GM21619 (cell line): ENCODE results near the gene ALOXE3.
"Not testable (repeated sequence)": the region's sequence is repeated elsewhere in the genome, so short reads cannot be mapped to it uniquely, and the experiment has no call there.

Experiments
- ATAC-seq: cut with Tn5 transposase; IDR thresholded peaks from one replicate; pipeline ENCODE4 v1.9.1; 2021; ENCODE audit not compliant: unreplicated experiment

ALOXE3 gene

DNA sequence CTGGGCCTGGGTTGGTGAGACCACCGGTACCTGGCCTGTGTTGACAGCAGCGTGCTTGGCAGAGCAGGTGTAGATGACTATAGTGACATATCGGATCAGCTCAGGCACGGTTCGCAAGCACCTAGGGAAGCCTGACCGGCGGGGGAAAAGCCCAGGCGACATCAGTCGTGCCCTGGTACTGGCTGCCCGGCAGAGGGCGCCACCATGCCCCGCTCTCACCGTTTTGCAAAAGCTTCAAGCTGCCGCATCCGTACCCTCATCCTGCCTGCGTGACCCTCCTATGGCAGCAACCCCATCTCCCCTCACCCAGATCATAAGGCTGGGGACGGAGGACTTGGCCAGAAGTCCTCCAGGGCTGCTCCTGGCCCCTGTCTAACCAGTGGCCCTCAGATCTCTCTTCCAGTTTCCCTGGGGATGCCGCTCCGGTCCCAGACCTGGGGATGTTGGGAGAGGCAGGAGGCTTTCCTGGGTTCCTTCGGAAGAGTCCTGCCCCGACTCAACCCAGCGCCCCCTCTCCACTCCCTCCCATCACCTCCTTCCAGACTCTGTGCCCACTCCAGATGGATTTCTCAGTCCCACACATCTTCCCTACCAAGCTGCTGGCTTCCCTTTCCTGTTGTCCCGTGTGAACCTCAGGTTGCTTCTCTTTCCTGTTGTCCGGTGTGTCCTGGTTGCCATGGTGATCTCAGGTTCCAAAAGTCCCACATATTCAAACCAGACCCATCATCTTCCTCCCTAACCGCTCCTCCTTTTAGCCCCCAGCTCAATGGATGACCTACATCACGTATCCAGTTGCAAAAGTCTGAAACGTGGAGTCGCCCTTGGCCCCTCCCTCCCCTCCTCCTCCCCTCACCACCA is 44.5 kb downstream of the ALOXE3 start:
- ATAC-seq = no peak

DNA sequence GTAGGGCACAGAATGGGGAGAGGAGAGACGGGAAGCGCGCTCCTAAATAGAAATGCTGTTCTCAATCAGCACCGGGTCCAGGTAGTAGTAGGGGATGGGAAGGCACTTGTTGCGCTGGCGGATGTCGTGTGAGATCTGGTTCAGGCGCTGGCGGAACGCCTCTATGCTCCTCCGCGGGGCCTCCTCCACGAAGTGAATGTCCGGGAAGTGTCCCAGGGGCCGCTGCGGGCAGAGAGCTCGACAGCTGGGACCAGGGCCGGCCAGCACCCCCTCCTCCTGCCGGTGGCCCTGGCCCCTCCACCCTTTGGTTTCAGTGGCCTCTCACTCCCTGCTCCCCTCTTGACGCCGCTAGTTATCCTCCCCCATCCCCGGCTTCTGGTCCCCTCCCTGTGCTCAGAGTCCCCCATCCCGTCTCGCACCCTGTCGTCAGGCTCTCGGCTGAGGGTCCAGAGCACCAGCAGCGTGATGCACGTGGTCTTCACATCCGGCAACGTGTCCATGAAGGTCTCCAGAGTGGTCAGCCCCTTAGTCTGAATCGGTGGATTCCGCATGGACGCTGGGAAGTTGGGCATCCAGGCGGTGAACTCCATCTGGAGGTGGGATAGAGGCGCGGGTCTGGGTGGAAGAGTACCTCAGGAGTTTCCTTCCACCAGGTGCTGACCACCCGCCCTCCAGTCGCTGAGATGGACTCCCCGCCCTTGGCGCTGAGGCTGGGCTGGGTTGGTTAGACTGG is 45.4 kb downstream of the ALOXE3 start:
- no peak for ATAC-seq

DNA sequence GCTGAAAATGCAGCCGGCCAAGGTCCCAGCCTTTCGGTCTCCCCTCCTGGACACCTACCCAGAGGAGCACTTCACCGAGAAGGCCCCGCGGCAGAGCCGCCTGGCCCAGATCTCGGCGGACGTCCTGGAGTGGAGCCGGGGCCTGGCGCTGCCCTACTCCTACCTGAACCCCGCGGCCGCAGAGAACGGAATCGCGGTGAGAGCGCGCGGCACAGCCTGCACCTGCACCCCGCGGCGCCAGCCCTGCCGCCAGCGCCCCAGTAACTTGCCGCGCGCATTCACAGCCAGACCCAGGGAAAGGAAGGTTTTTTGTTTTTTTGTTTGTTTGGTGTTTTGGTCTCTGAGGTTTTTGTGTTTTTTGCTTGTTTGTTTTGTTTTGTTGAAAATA is 46.0 kb downstream of the ALOXE3 start:
- no peak for ATAC-seq

DNA sequence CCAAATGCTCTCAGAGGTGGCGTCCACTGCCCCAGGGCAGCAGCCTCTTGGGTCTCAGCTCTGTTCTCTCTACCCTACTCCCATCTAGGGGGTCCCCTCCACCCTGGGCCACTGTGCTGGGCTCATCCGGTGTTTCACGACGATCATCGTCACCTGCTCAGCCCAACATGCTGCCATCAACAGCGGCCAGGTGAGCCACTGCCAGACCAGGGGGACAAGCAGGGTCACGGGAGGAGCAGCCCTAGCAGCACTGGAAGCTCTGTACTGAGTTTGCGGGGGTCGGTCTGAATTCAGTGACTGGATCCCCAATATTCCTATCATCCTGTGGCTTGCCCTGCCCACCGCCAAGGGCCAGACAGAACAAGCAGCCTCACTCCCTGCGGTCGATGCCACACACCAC is 46.8 kb downstream of the ALOXE3 start:
- no peak for ATAC-seq

DNA sequence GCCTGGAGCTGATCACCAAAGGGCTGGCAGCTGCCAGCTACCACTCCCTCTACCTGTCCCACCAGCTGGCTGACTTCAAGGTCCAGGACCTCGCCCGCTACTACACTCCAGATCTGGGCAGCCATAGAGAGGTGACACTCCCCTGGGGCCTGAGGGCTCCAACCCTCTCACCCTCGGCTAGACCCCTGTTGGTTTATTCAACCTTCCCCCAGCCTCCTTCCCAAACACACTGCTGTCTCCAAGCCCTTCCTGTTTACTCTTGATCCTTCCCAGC is 48.8 kb downstream of the ALOXE3 start:
- no peak for ATAC-seq

DNA sequence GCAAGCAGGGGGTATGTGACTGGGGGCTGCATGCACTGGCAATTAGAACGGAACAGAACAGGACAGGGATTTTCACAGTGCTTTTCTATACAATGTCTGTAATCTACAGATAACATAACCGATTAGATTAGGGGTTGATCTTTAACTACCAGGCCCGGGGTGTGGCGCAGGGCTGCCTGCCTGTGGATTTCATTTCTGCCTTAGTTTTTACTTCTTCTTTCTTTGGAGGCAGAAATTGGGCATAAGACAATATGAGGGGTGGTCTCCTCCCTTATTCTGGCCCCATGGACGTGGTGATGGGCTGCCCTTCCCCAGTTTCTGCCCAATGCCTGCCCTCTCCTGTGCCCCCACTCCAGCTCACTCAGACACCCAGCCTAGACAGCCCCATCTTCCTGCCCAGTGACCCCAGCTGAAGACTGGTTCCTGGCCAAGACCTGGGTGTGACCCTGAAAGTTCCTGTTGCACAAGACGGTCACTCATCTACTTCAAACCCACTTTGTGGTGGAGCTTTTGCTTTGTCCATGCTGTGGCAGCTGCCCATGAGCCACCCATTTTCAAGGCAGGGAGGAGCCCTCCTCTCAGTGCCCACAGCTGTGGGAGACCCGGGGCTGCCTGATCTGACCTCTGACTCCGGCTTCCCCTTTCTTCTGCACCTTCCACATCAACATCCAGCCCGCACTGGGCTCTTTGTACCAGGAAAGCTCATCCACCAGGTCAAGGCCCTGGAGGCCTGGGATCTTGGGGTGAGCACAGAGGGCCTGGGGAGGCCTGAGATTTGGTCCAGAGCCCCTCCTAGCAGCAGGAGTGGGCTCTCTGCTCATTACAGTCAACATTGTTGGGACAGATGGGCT is 49.4 kb downstream of the ALOXE3 start:
- ATAC-seq = no peak

DNA sequence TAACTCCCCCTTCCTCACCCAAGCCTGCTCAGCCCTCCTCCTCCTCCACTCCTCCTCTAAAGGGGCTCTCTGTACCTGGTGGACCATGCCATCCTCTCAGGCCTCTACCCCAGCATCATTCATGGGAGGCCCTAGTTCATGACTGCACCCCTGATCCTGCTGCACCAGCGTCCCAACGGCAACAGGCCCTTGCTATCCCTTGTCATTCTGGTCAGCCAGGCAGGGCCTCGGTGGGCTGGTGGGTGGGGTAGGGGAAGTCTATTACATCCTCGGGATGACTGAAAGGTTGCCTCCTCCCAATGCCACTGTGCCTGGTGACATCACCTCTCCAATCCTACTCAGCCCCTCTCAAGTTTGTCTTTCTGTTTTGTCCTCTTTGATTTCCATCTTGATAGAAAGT is 50.5 kb downstream of the ALOXE3 start:
- no peak for ATAC-seq

DNA sequence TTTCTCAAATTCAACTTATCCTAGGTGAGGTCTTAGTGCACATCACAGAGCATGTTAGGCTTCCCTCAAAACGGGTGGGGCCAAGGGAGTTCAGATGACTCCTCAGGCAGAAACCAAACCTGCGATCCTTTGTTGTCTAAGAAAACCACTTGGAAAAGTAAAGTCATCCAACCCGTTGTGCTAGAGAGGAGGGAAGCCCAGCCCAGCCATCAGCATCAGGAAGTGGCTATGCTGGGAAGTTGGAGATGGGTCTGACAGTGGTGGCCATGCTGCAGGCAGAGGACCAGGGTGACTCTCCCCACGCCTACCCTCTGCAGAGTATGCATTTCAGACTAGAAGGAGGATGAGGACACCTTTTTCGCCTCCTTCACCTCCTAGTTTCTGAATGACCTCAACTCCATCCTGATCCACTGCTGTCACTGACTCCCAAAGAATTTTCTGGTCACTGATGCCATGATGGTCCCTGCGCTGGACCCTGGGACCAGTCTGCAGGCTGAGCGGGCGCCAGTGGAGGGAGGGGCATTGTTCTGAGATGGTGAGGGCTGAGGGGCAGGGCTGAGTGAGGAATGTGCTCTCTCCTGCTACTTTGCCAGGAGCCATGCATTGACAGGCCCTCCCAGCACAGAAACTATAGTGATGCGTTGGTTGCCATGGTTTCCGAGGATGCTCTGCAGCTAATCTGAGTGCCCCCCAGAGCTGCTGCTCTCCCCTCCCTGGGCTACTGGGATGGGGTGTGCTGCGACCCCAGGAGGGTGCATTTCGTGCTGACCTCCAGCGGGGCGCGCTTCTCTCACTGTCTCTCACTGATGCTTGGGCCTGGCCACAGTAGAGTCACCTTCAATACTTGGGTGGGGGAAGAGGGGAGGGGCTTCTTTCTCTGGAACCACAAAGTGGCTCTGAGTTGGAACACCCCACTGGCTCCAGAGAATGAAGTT is 51.2 kb downstream of the ALOXE3 start:
- no peak for ATAC-seq

DNA sequence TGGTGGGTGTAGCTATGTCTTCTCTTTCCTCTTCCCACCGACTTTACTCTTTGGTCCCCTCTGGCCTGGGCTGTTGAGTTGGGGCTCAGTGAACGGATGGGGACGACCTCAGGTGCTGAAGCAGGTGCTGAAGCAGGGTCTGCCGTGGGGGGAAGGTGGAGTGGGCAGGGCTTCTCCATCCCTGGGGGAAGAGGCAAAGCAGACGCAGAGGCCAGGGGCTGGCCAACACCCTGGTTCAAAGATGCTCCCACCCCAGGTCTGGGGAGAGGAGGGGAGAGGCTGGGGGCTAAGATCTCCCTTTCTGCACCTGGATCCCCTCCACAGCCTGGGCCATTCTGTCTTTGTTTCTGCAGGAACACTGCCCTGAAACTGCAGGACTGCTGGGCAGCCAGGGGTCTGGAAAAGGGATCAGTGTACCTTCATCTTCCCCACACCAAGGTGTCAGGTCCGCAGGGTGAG is 53.7 kb downstream of the ALOXE3 start:
- no peak for ATAC-seq

DNA sequence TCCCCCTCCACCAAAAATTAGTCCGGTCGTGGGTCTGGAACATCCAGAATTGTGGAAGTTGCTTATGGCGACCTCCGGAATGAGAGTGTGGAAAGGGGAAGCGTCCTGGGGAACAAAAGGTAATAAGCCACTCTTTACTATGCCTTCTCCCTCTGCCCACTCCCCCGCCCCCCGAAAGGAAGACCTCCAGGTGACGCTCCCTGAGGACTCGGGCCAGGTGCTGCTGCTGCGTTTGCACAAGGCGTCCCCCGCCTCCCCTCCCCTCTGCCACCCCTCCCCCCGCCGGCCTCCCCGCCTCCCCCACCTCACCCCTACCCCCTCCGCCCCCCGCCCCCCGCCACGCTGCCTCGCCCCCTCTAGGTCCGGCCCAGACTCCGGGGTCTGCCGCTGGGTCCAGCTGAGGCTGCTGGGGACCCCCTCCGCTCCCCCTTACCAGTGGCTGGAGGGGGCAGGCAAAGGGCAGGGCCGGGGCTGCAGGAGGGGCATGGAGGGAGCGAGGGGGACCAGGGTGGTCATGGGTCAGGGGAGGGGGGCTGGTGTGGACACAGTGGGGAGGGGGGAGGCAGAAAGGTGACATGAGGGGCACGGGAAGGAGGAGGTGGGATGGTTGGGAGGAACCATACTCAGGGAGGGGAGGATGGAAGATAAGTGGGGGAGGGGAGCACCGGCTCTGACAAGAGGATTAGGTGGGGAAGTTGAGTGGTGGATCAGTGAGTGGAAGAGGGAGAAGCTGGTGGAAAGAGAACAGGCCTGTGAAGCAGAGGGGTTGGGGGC is 54.4 kb downstream of the ALOXE3 start:
- no peak for ATAC-seq

DNA sequence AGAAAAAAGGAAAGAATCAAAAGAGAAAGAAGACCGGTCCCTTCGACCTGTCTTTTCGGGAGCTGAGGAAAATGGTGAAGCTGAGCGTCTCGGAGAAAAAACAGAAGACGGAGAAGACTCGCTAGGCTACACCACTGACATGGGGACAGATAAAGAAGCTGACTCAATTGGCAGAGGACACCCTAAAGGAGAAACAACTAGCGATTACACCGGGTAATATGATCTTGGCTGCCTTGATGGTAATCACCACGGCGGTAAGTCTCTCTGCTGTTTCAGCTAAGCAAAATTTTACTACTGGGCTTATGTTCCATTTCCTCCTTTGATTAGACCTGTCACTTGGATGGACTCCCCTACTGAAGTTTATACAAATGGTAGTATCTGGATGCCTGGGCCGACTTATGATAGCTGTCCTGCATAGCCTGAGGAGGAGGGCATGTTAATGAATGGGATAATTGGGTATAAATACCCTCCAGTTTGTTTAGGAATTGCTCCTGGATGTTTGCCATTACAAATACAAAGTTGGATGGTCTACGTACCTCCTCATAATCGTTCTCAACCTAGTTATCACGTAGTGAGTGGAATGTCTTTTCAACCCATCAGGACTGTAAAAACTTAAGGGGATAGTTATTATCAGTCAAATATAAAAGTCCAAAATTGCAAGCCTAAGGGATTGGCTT is 55.4 kb downstream of the ALOXE3 start:
- ATAC-seq = no peak

DNA sequence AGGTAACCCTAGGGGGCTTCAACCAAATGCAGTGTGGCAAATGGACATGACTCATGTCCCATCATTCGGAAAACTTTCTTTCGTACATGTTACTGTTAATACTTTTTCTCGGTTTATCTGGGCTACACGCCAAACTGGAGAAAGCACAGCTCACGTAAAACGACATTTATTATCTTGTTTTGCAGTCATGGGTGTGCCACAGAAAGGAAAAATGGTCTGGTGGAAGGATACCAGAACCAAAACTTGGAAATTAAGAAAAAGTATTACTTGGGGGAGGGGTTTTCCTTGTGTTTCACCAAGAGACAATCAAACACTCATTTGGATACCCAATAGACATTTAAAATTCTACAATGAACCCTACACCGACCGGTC is 55.9 kb downstream of the ALOXE3 start:
- no peak for ATAC-seq

DNA sequence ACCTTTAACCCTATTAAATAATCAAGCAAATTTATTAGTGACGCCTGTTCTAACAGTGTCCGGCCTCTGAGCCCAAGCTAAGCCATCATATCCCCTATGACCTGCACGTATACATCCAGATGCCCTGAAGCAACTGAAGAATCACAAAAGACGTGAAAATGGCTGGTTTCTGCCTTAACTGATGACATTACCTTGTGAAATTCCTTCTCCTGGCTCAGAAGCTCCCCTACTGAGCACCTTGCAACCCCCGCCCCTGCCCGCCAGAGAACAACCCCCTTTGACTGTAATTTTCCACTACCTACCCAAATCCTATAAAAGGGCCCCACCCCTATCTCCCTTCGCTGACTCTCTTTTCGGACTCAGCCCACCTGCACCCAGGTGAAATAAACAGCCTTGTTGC is 56.5 kb downstream of the ALOXE3 start:
- ATAC-seq = not testable (repeated sequence)

DNA sequence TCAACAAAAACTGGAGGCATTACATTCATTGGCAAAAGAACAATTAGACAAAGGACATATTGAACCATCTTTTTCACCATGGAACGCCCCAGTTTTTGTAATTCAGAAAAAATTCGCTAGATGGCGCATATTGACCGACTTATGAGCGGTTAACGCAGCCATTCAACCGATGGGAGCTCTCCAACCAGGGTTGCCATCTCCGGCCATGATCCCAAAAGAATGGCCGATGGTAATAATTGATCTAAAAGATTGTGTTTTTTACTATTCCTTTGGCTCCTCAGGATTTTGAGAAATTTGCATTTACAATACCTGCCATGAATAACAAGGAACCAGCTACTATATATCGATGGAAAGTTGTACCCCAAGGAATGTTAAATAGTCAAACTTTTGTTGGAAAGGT is 58.0 kb downstream of the ALOXE3 start:
- no peak for ATAC-seq

DNA sequence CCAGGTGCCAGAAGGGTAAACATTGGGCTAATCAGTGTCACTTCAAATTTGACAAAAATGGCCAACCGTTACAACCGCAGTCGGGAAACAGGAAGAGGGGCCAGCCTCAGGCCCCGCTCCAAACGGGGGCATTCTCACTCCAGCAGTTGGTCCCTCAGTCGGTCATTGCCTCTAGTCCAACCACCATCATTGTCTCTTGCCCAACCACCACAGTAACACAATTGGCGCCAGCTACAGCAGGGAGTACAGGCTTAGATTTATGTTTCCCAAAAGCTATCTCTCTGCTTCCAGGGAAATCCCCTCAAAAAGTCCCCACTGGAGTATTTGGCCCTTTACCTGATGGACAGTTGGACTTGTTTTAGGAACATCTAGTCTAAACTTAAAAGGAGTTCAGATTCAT is 59.2 kb downstream of the ALOXE3 start:
- ATAC-seq = no peak

DNA sequence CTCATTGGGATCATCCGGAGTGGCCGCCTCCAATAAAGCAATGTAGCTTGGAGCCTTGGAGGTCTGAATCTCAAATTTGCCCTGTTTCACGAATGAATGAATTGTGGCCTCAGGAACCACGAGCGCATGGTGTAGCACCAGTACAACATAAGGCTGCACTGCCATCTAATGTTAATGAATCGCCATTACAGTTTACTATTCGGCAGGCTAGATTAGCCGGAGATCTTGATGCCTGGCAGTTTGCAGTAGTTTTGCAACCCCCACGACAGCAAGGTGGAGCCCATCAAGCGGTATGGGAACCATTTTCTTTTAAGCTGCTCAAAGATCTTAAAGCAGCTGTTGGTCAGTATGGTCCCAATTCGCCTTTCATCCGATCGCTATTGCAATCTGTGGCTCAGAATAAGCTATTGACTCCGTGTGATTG is 60.6 kb downstream of the ALOXE3 start:
- no peak for ATAC-seq

DNA sequence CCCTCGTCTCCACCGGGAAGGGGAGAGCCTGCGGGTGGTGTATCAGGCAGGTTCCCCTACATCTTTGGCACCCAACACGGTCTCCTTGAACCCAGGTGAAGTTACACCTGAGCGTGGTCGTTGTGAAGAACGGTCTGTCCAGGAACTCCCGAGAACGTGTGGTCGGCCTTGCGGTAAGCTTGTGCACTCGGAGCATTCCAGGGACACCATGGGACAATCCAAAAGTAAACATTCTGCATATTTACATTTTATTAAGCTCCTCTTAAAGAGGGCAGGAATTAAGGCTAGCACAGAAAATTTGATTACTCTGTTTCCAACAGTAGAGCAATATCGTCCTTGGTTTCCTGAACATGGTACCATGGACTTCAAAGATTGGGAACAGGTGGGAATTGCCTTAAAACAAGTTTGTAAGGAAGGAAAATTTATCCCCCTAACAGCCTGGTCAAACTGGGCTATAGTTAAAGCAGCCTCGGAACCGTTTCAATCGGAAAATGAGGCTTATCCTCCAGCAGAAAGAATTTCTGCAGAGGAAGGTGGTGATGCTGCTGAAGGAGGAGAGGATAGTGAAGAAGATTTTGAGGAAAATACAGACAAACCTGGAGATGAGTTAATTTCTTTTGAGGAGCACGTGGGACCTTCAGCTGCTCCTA is 61.2 kb downstream of the ALOXE3 start:
- no peak for ATAC-seq

DNA sequence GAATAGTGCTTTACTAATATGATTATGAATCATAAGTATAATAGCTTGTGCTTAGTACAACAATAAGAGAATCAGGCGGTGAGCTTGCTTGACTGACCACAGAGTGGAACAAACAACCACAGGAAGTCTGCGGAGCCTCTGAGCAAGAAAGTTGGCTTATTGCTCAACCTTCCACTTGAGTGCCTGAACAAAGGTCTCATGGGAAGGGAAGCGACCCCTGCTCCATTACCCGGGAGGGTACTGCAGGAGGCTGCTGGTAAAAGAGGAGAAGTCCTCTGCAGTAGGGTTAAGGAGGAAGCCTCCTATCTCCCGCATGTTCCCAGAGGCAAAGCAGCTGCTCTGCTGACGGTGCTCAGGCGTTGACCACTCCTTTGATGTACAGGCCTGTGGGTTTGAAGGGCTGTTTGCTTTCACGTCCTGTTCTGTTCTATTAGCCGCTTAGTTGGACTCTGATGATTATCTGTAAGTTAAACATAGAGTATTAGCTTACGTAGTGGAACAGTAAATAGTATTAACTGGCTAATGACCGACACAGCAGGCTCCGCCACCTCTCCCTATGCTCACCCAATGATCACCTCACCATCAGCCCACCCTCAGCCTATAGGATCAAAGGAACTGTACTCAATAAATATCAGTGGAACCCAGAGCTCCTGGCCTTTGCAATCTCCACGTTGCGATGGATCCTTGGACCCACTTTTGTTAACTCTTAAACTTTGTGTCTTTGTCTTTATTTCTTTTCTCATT is 61.9 kb downstream of the ALOXE3 start:
- peak; percentile 58 for ATAC-seq
